SU-DHL-6 (cell line): ENCODE measurements around the gene MRPL55.

Experiments
- H2AFZ ChIP-seq: fragments of 200-600 bp; sonication (generic); 2 replicates; pipeline ENCODE4 v1.6.1; 2014; ENCODE audit warnings: low read depth, mild to moderate bottlenecking, moderate library complexity, mixed read lengths, antibody characterized with exemption, low read length; ENCODE audit not compliant: severe bottlenecking
- H3F3A ChIP-seq: fragments of 200-600 bp; shearing (Covaris generic); 2 replicates; pipeline ENCODE4 v1.6.0; 2016; ENCODE audit warnings: antibody characterized with exemption, mild to moderate bottlenecking; ENCODE audit not compliant: insufficient read depth
- H3K27ac ChIP-seq: fragments of 200-600 bp; sonication (generic); 2 replicates; pipeline ENCODE4 v1.5.1; 2016; ENCODE audit warnings: low read depth, mild to moderate bottlenecking, low read length, moderate library complexity, mixed read lengths
- H3K27me3 ChIP-seq: fragments of 200-600 bp; sonication (generic), shearing (Covaris generic); 2 replicates; pipeline ENCODE4 v1.6.0; 2014; ENCODE audit warnings: mild to moderate bottlenecking, low read length
- H3K36me3 ChIP-seq: fragments of 200-600 bp; sonication (generic); 2 replicates; pipeline ENCODE4 v1.6.1; 2014; ENCODE audit warnings: mild to moderate bottlenecking, low read length, mixed read lengths
- H3K4me2 ChIP-seq: fragments of 300-600, 200-600 bp; shearing (Covaris generic), sonication (generic); 2 replicates; pipeline ENCODE4 v1.6.0; 2014; ENCODE audit warnings: low read length, low read depth, mild to moderate bottlenecking; ENCODE audit not compliant: poor library complexity, severe bottlenecking
- H3K4me3 ChIP-seq: fragments of 200-600 bp; sonication (generic); 2 replicates; pipeline ENCODE4 v1.5.1; 2014; ENCODE audit warnings: antibody characterized with exemption, low read length, mild to moderate bottlenecking, mixed read lengths; ENCODE audit not compliant: insufficient read depth, poor library complexity, severe bottlenecking
- H3K79me2 ChIP-seq: fragments of 200-600 bp; sonication (generic); 2 replicates; pipeline ENCODE4 v1.6.1; 2014; ENCODE audit warnings: mild to moderate bottlenecking, low read length, moderate library complexity; ENCODE audit not compliant: insufficient read depth
- H3K9ac ChIP-seq: fragments of 200-600 bp; sonication (generic); 2 replicates; pipeline ENCODE4 v1.7.0; 2014; ENCODE audit warnings: mild to moderate bottlenecking, low read length
- H3K9me2 ChIP-seq: fragments of 200-600 bp; sonication (generic); replicated peaks from 2 replicates; pipeline ENCODE4 v1.6.1; 2014; ENCODE audit warnings: low read length; ENCODE audit not compliant: insufficient read depth
- H3K9me3 ChIP-seq: fragments of 200-600 bp; sonication (generic); 2 replicates; pipeline ENCODE4 v1.6.1; 2014; ENCODE audit warnings: low read length, mixed read lengths; ENCODE audit not compliant: insufficient read depth
- H4K20me1 ChIP-seq: fragments of 200-600 bp; sonication (generic); 2 replicates; pipeline ENCODE4 v1.6.1; 2014; ENCODE audit warnings: low read depth, mild to moderate bottlenecking, antibody characterized with exemption, low read length, moderate library complexity, mixed read lengths
- EZH2phosphoT487 ChIP-seq: fragments of 200-600 bp; sonication (generic), shearing (Covaris generic); conservative IDR thresholded peaks from 2 replicates; pipeline ENCODE4 v1.6.1; 2018; ENCODE audit warnings: mild to moderate bottlenecking, antibody characterized with exemption, low read length, moderate library complexity, mixed read lengths
- TF ChIP-seq, protein P1 (sequence below): fragments of 200-600 bp; sonication (generic); IDR thresholded peaks from one replicate; pipeline ENCODE4 v1.5.1; 2017; ENCODE audit warnings: antibody characterized with exemption, mild to moderate bottlenecking, low read length, moderate library complexity; ENCODE audit not compliant: insufficient read depth, poor library complexity, severe bottlenecking

MRPL55 gene

DNA sequence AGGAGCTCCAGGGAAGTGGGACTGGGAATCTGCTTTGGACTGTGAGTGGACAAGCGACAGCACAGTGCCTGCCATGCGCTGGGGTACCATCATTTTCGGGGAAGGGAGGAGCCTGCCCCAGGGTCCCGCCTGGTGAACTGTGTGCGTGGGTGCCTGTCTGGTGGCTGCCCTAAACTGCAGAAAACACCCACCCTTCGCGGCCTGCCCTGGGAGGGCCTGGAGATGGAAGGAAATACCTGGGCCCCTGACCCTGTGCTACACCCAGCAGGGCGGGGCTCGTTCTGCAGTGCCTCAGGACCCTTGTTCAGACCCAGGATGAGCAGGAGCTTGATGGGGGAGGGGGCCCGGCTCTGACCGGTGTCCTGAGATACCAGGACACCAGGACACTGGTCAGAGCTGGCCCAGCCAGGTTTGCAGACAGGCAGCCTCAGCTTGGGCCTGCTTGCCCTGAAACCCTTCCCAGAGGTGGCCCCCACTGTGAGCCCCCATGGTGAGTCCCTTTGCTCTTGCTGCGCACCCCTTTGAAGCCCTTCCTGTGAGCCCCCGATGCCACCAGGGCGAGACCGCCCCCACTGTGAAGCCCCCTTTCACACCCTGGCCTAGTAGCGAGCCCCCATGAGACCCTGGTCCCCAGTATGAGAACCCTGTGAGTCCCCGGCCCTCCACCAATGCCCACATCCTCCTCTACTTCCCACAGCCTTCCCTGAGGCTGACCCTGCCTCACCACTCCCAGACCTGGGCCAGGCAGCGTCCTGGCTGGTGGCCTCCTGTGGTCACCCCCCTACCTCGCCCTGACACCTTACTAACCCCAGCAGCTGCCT lies 43.2 kb upstream of the MRPL55 start:
- Histone ChIP-seq H3K9ac (no peak overlapping the region), H3K4me2 (no peak overlapping the region), H3F3A (no peaks in the 10 kb centered on the region), H3K36me3 (no peaks in the 10 kb centered on the region), H3K9me3 (no peaks in the 10 kb centered on the region), H3K27ac (no peak overlapping the region), H3K79me2 (no peaks in the 10 kb centered on the region), H2AFZ (no peak overlapping the region), H3K27me3 (no peaks in the 10 kb centered on the region), H4K20me1 (no peaks in the 10 kb centered on the region; the same call in 1 of the 2 replicates), H3K4me3 (no peak overlapping the region), H3K9me2 (no peaks in the 10 kb centered on the region)
- TF ChIP-seq, protein P1, sequence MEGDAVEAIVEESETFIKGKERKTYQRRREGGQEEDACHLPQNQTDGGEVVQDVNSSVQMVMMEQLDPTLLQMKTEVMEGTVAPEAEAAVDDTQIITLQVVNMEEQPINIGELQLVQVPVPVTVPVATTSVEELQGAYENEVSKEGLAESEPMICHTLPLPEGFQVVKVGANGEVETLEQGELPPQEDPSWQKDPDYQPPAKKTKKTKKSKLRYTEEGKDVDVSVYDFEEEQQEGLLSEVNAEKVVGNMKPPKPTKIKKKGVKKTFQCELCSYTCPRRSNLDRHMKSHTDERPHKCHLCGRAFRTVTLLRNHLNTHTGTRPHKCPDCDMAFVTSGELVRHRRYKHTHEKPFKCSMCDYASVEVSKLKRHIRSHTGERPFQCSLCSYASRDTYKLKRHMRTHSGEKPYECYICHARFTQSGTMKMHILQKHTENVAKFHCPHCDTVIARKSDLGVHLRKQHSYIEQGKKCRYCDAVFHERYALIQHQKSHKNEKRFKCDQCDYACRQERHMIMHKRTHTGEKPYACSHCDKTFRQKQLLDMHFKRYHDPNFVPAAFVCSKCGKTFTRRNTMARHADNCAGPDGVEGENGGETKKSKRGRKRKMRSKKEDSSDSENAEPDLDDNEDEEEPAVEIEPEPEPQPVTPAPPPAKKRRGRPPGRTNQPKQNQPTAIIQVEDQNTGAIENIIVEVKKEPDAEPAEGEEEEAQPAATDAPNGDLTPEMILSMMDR = no peak
- no peak for TF ChIP-seq EZH2phosphoT487

DNA sequence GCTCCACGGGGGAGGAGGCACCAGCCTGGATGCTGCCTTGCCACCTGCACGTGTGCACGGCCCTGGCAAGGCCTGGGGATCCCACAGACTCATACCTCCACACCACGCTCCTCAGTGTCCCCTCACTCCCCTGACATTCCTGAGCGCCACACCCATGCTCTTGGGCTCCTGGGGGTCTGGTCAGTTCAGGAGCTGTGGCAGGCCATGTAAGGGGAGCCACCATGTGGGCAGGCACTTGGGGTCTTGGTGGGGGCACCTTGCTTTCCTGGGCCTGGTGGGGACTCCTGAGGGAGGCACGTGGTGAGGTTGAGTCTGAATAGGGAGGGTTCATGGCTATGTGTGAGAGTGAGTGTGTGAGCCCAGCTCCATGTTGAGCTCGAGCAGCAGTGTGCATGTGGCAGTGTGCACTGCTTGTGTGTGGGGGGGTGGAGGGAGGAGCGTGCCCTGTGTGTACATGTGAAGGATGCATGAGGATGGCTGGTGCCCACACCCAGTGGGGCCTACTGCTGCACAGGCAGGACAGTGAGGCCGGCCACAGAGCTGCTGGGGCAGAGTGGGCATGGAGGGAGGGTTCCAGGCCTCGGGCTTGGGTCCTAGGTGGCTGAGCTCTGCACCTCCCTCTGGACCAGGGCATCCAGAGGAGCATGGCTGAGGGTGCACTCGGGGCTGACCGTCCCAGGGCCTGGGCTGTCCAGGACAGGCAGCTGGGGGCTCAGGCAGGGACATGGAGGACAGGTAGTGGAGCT lies 42.3 kb upstream of the MRPL55 start:
- no peak overlapping the region for H3K27ac ChIP-seq
- H3K36me3 ChIP-seq = no peaks in the 10 kb centered on the region
- TF ChIP-seq EZH2phosphoT487 = no peak
- TF ChIP-seq, protein P1 = no peak
- H3K9ac ChIP-seq = no peak overlapping the region
- no peaks in the 10 kb centered on the region for H3K27me3 ChIP-seq
- no peaks in the 10 kb centered on the region for H3K79me2 ChIP-seq
- no peak overlapping the region for H3K4me2 ChIP-seq
- H2AFZ ChIP-seq = no peak overlapping the region
- no peaks in the 10 kb centered on the region for H3F3A ChIP-seq
- no peaks in the 10 kb centered on the region for H3K9me3 ChIP-seq
- H3K4me3 ChIP-seq = no peak overlapping the region
- no peaks in the 10 kb centered on the region; the same call in 1 of the 2 replicates for H4K20me1 ChIP-seq
- no peaks in the 10 kb centered on the region for H3K9me2 ChIP-seq

DNA sequence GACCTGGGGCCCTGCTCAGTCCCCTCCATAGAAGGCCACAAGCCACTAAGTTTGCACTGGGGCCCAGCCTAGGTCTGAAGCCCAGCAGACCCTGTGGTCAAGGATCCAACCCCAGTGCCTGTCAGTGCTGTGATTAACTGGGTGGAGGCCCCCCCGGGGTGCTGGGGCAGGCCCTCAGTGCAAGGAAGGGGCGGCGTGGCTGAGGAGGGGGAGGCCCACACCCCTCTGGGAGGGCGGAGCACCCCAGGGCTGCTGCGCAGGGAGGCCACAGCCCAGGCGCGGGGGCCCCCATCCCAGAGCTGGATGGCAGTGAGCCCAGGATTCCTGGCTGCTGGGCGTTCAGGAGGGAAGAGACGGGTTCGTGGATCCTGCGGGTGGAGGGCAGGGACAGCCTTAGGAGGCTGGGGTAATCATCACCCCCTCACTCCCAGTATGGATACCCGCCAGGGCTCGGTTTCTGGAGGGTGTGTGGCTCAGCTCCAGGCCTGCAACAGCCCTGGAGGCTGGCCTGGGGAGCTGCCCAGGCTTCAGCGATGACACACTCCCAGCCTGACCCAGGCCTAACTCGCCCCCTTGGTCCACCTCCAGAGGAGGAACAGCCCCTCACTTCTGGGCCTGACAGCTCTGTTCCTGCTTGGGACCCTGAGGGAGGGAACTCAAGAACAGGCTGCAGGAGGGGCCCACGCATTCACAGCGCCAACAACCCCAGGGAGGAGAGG lies 41.5 kb upstream of the MRPL55 start:
- no peaks in the 10 kb centered on the region for H3F3A ChIP-seq
- no peak overlapping the region for H2AFZ ChIP-seq
- no peaks in the 10 kb centered on the region for H3K36me3 ChIP-seq
- H3K9me3 ChIP-seq = no peaks in the 10 kb centered on the region
- no peaks in the 10 kb centered on the region for H3K27me3 ChIP-seq
- H3K27ac ChIP-seq = no peak overlapping the region
- no peaks in the 10 kb centered on the region; the same call in 1 of the 2 replicates for H4K20me1 ChIP-seq
- H3K79me2 ChIP-seq = peaks cover 7% of the 10 kb centered on the region; the same call in 1 of the 2 replicates
- no peak overlapping the region for H3K4me3 ChIP-seq
- TF ChIP-seq EZH2phosphoT487 = no peak
- TF ChIP-seq, protein P1 = no peak
- H3K9ac ChIP-seq = no peak overlapping the region
- no peak overlapping the region for H3K4me2 ChIP-seq
- no peaks in the 10 kb centered on the region for H3K9me2 ChIP-seq
